Measurements from ENCODE around the gene IGSF8.
A peak's percentile ranks its signal among the peaks of the same experiment; 100 is the strongest.

DNA sequence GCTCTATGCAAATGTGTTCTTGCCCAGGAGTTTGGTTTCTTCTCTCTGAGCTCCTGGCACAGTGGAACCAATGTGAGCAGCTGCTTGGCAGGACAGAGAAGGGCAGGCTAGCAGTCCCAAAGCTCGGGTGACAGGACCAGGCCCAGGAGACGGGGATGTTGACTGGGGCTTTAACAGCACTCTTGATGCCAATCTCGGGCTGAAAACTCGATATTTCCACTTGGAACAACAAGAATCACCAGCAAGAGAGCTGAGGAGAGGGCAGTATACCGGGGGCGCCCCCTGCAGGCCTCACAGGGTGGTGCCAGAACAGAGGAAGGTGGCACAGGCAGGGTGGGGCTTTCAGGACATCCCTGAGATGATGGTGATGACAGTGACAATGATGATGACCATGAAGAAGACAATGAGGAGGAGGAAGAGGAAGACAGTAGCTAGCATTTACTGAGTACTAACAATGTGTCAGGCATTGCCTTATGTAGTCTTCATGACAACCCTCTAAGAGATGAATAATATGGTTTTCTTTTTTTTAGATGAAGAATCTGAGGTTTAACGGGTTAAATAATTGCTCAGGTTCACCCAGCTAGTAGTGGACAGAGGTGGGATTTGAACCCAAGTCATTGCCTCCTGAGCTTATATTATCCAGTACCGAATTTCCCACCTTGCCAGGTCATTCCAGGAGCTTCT is 19.8 kb downstream of the IGSF8 start:
- TF ChIP-seq, protein P1, sequence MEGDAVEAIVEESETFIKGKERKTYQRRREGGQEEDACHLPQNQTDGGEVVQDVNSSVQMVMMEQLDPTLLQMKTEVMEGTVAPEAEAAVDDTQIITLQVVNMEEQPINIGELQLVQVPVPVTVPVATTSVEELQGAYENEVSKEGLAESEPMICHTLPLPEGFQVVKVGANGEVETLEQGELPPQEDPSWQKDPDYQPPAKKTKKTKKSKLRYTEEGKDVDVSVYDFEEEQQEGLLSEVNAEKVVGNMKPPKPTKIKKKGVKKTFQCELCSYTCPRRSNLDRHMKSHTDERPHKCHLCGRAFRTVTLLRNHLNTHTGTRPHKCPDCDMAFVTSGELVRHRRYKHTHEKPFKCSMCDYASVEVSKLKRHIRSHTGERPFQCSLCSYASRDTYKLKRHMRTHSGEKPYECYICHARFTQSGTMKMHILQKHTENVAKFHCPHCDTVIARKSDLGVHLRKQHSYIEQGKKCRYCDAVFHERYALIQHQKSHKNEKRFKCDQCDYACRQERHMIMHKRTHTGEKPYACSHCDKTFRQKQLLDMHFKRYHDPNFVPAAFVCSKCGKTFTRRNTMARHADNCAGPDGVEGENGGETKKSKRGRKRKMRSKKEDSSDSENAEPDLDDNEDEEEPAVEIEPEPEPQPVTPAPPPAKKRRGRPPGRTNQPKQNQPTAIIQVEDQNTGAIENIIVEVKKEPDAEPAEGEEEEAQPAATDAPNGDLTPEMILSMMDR (IDR thresholded peaks at IDR 0.05; ENCODE audit: low read depth, low read length, poor library complexity, severe bottlenecking) = peak; percentile 99
- no peak for TF ChIP-seq EZH2phosphoT487 (IDR thresholded peaks at IDR 0.05; ENCODE audit: borderline replicate concordance, low read length)
